NT2/D1 (cell line): Measurements from ENCODE around the gene STAMBP.
A peak's percentile ranks its signal among the peaks of the same experiment; 100 is the strongest.

Source experiments
- DNase-seq: peaks from one replicate; pipeline ENCODE4 v3.0.0-alpha.2; 2011; ENCODE audit warnings: low read depth, low spot score
- H3K27me3 ChIP-seq: 2 replicates; pipeline ENCODE4 v1.6.0; 2011; ENCODE audit warnings: mild to moderate bottlenecking; ENCODE audit not compliant: insufficient read length, insufficient read depth
- H3K36me3 ChIP-seq: 2 replicates; pipeline ENCODE4 v1.6.1; 2011; ENCODE audit warnings: mild to moderate bottlenecking, low read length, mixed read lengths; ENCODE audit not compliant: insufficient read depth, insufficient read length
- H3K4me1 ChIP-seq: 2 replicates; pipeline ENCODE4 v1.5.1; 2011; ENCODE audit not compliant: insufficient read depth, insufficient read length
- H3K4me3 ChIP-seq: 2 replicates; pipeline ENCODE4 v1.5.1; 2011; ENCODE audit warnings: low read depth; ENCODE audit not compliant: insufficient read length
- H3K9ac ChIP-seq: 2 replicates; pipeline ENCODE4 v1.6.0; 2011; ENCODE audit warnings: low read depth; ENCODE audit not compliant: insufficient read length
- H3K9me3 ChIP-seq: 2 replicates; pipeline ENCODE4 v1.5.1; 2011; ENCODE audit warnings: mild to moderate bottlenecking, low read length; ENCODE audit not compliant: insufficient read depth
- SUZ12 ChIP-seq: IDR thresholded peaks from 2 replicates; pipeline ENCODE4 v1.6.1; 2011; ENCODE audit not compliant: insufficient read length, insufficient read depth; ENCODE audit errors: extremely low read depth
- YY1 ChIP-seq: IDR thresholded peaks from 2 replicates; pipeline ENCODE4 v1.6.1; 2011; ENCODE audit not compliant: insufficient read length, insufficient read depth
- ZNF274 ChIP-seq: IDR thresholded peaks from 2 replicates; pipeline ENCODE4 v1.6.1; 2011; ENCODE audit warnings: mild to moderate bottlenecking, low read depth, low read length

STAMBP gene

GRCh38 chr2:73821227-73821626 is 7.5 kb upstream of the STAMBP start:
- H3K9ac ChIP-seq: no peak overlapping the region

DNA sequence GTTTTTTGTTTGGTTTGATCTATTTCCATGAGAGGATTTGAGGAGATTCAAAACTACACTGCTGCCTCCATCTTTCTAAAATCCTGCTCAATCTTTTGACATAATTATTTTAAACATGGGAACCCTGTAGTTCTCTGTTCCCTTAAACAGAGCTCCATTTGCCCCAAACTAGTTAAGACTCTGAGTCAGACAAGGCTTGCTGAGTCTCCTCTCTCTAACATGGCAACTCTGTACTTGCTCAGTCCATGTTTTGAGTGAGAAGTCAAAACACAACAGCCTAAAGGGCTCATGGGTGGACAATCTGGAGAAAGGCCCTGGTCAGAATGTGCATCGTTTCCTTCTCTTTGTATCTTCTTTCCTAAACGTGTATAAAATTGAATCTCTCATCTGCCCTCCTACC is 7.1 kb upstream of the STAMBP start:
- Histone ChIP-seq H3K36me3 (no peaks in the 10 kb centered on the region), H3K9ac (no peak overlapping the region), H3K4me3 (no peak overlapping the region), H3K4me1 (no peaks in the 10 kb centered on the region), H3K9me3 (no peaks in the 10 kb centered on the region), H3K27me3 (no peaks in the 10 kb centered on the region)
- DNase-seq: no peak
- no peak for TF ChIP-seq SUZ12
- TF ChIP-seq YY1: no peak
- TF ChIP-seq ZNF274: no peak

More at GRCh38 chr2:73821227-73821626, 7.5 kb upstream of the STAMBP start:
- no peak for DNase-seq
- no peaks in the 10 kb centered on the region for H3K4me1 ChIP-seq
- H3K4me3 ChIP-seq: no peak overlapping the region
- H3K9me3 ChIP-seq: no peaks in the 10 kb centered on the region
- H3K27me3 ChIP-seq: no peaks in the 10 kb centered on the region
- TF ChIP-seq YY1 (no peak), ZNF274 (no peak), SUZ12 (no peak)
- no peaks in the 10 kb centered on the region for H3K36me3 ChIP-seq

- H3K9ac ChIP-seq: no peak overlapping the region
- no peaks in the 10 kb centered on the region for H3K9me3 ChIP-seq
Measured at GRCh38 chr2:73822276-73822675, 6.5 kb upstream of the STAMBP start.

DNA sequence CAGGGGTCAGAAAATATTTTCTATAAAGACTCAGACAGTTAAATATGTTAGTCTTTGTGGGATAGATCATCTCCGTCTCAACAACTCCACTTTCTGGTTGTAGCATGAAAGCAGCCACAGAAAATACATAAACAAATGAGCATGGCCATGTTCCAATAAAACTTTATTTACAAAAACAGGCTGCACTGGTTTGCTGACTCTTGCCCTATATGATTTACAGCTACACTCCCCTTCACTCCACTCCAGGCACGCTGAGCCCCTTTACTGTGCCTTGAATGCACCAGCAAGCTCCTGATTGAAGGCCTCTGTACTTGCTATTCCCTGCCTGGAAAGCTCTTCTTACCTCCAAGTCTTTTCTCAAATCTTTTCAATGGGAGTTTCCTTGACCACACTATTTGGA is 5.8 kb upstream of the STAMBP start:
- TF ChIP-seq YY1 (no peak), ZNF274 (no peak), SUZ12 (no peak)
- no peak overlapping the region for H3K9ac ChIP-seq
- no peak overlapping the region for H3K4me3 ChIP-seq
- no peak for DNase-seq
- no peaks in the 10 kb centered on the region for H3K4me1 ChIP-seq
- no peaks in the 10 kb centered on the region for H3K9me3 ChIP-seq
- H3K36me3 ChIP-seq: no peaks in the 10 kb centered on the region
- H3K27me3 ChIP-seq: no peaks in the 10 kb centered on the region

More at GRCh38 chr2:73822276-73822675, 6.5 kb upstream of the STAMBP start:
- no peaks in the 10 kb centered on the region for H3K36me3 ChIP-seq
- H3K27me3 ChIP-seq: no peaks in the 10 kb centered on the region
- no peaks in the 10 kb centered on the region for H3K4me1 ChIP-seq
- DNase-seq: no peak
- TF ChIP-seq ZNF274 (no peak), SUZ12 (no peak), YY1 (no peak)
- H3K4me3 ChIP-seq: no peak overlapping the region

- TF ChIP-seq ZNF274: no peak
- no peak for TF ChIP-seq SUZ12
- TF ChIP-seq YY1: no peak
- Histone ChIP-seq H3K36me3 (no peaks in the 10 kb centered on the region), H3K9me3 (no peaks in the 10 kb centered on the region), H3K4me1 (no peaks in the 10 kb centered on the region), H3K9ac (no peak overlapping the region), H3K27me3 (no peaks in the 10 kb centered on the region), H3K4me3 (no peak overlapping the region)
- DNase-seq: no peak
Measured at GRCh38 chr2:73823416-73823815, 5.3 kb upstream of the STAMBP start.

DNA sequence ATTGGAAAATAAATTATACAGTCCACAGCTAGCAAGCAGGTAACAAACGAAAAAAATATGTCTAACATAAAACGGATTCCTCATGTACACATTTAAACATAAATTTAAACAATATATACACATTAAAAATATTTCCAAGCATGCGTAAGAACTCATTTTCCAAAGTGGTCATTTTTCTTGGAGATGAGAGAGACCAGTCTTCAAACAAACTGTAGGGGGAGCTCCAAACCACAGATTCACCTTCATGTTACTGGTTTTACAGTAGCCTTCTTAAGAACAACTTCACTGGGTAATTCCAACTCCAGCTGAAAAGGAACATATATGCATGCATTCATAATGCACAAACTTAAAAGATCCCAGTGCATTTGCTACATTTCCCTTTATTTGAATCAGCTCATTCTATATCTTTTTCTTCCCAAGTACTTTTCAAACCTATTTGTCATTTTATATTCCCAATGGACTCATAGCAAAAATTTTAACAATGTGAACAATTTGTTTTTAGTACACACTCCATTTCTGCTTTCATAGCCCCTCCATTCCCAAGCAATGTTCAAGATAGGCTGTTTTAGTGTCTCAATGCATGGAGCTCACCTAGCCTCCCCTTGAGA is 4.7 kb upstream of the STAMBP start:
- H3K9ac ChIP-seq: no peak overlapping the region
- H3K9me3 ChIP-seq: no peaks in the 10 kb centered on the region
- no peak overlapping the region for H3K4me3 ChIP-seq
- H3K4me1 ChIP-seq: no peaks in the 10 kb centered on the region
- no peak for TF ChIP-seq SUZ12
- TF ChIP-seq ZNF274: no peak
- TF ChIP-seq YY1: no peak
- no peaks in the 10 kb centered on the region for H3K27me3 ChIP-seq
- peak; percentile 63 for DNase-seq
- H3K36me3 ChIP-seq: no peaks in the 10 kb centered on the region

DNA sequence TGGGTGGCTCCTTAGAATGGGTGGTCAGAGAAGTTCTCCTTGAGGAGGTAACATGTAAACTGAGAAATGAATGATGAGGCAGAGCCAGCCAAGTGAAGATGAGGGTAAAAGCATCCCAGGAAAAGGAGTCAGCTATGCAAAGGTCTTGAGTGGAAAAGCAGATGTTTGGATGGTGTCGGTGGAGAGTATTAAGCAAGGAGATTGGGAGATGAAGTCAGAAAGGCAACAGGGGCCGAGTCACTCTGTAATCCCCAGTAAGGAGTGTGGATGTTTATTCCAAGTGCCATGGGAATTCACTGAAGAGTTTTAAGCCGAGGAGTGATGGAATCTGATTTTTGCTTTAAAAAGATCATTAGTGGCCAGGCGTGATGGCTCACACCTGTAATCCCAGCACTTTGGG is 3.4 kb upstream of the STAMBP start:
- no peak overlapping the region for H3K4me3 ChIP-seq
- H3K36me3 ChIP-seq: no peaks in the 10 kb centered on the region
- TF ChIP-seq SUZ12 (no peak), ZNF274 (no peak), YY1 (no peak)
- H3K27me3 ChIP-seq: no peaks in the 10 kb centered on the region
- H3K4me1 ChIP-seq: no peaks in the 10 kb centered on the region
- no peak for DNase-seq
- H3K9ac ChIP-seq: no peak overlapping the region
- H3K9me3 ChIP-seq: no peaks in the 10 kb centered on the region

DNA sequence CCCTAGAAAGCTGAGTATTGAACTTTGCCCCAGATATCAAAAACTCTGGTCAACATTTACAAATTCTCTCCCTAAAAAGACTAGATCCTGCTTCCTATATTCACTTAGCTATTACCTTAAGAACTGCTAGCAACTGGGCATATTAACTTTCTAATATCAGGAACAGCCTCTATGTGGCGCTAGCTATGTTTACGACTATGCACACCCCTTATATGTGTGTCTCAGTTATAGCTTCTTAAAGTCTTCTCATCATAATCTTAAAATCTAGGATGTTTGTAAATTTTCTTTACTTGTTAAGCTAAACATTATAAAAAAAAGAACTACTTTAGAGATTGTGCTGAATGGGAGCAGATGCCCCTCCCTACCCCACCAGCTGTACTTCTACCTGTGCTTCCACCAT is 1.7 kb upstream of the STAMBP start:
- Histone ChIP-seq H3K9ac (no peak overlapping the region), H3K9me3 (no peaks in the 10 kb centered on the region), H3K4me3 (no peak overlapping the region), H3K27me3 (no peaks in the 10 kb centered on the region), H3K4me1 (no peaks in the 10 kb centered on the region), H3K36me3 (peaks cover 11% of the 10 kb centered on the region)
- TF ChIP-seq SUZ12 (no peak), YY1 (no peak), ZNF274 (no peak)
- DNase-seq: no peak
